AG09309 (cell line): ENCODE measurements around the gene CISTR.

Source experiments
- DNase-seq: peaks from one replicate; pipeline ENCODE4 v3.0.0-alpha.2; 2010; ENCODE audit warnings: low read depth
- H3K4me3 ChIP-seq: 2 replicates; pipeline ENCODE4 v1.5.1; 2011; ENCODE audit warnings: mild to moderate bottlenecking, low read depth, low read length, moderate library complexity; ENCODE audit not compliant: control insufficient read depth
- CTCF ChIP-seq: IDR thresholded peaks from 2 replicates; pipeline ENCODE4 v1.5.1; 2011; ENCODE audit warnings: mild to moderate bottlenecking, low read depth, low read length, inconsistent platforms; ENCODE audit not compliant: insufficient read depth, control insufficient read depth; ENCODE audit errors: missing control alignments

CISTR gene

GRCh38 chr12:53752621-53753020, 842 bp upstream of the CISTR start:
- no peak for DNase-seq
- H3K4me3 ChIP-seq = no peak overlapping the region
- no peak for TF ChIP-seq CTCF

- no peak overlapping the region for H3K4me3 ChIP-seq
- TF ChIP-seq CTCF = no peak
- DNase-seq = no peak
These were observed 418 bp upstream of the CISTR start for GRCh38 chr12:53752192-53752601.

- no peak for DNase-seq
- TF ChIP-seq CTCF = no peak
- H3K4me3 ChIP-seq = peak overlapping the region; percentile 44
These were observed 905 bp downstream of the CISTR start for GRCh38 chr12:53750812-53751335.

- DNase-seq = no peak
- no peak overlapping the region for H3K4me3 ChIP-seq
- TF ChIP-seq CTCF = no peak
These were observed 1.6 kb downstream of the CISTR start for GRCh38 chr12:53749986-53750811.

GRCh38 chr12:53748072-53748840, 3.5 kb downstream of the CISTR start:
- no peak for TF ChIP-seq CTCF
- H3K4me3 ChIP-seq = no peak overlapping the region
- DNase-seq = no peak

GRCh38 chr12:53747095-53747494, 4.7 kb downstream of the CISTR start:
- H3K4me3 ChIP-seq = no peak overlapping the region
- no peak for DNase-seq

More at GRCh38 chr12:53747095-53747494, 4.7 kb downstream of the CISTR start:
- TF ChIP-seq CTCF = no peak
